Liver (tissue), 9 donors: ENCODE measurements around the gene TMEM179. TPM values are rescaled to one million over a fixed set of nuclear protein-coding genes. Genes with fewer than 3 reads are reported as not detected.

ENCODE experiments used
- DNase-seq: peaks from one replicate; pipeline ENCODE4 v3.0.0-alpha.2; 2017; ENCODE audit warnings: low spot score
- H3K27ac ChIP-seq, 2 donors: one replicate each; pipeline ENCODE4 v1.7.0; 2013; ENCODE audit warnings: inconsistent platforms in 2 of 2, low read length in 2 of 2, control low read depth in 1 of 2, low read depth in 1 of 2, mild to moderate bottlenecking in 1 of 2
- H3K27me3 ChIP-seq, 4 donors: one replicate each; pipeline versions ENCODE4 v1.6.1 to v1.7.0; 2013; ENCODE audit warnings: low read length in 3 of 4, inconsistent platforms in 1 of 4, mild to moderate bottlenecking in 1 of 4, moderate library complexity in 1 of 4; ENCODE audit not compliant: control insufficient read depth in 4 of 4, insufficient read depth in 4 of 4
- H3K36me3 ChIP-seq, 4 donors: one replicate each; pipeline versions ENCODE4 v1.6.1 to v1.7.0; 2013; ENCODE audit warnings: low read length in 3 of 4, mild to moderate bottlenecking in 3 of 4, low read depth in 1 of 4, moderate library complexity in 1 of 4; ENCODE audit not compliant: control insufficient read depth in 4 of 4, insufficient read depth in 3 of 4
- H3K4me1 ChIP-seq, 4 donors: one replicate each; pipeline versions ENCODE4 v1.6.1 to v1.7.0; 2013; ENCODE audit warnings: low read length in 3 of 4, mild to moderate bottlenecking in 3 of 4, moderate library complexity in 1 of 4; ENCODE audit not compliant: control insufficient read depth in 4 of 4, insufficient read depth in 4 of 4
- H3K4me3 ChIP-seq, 3 donors: one replicate each; pipeline versions ENCODE4 v1.6.1 to v1.7.0; 2013; ENCODE audit warnings: low read length in 3 of 3, control low read depth in 1 of 3, low read depth in 1 of 3, mild to moderate bottlenecking in 1 of 3
- H3K9ac ChIP-seq, 2 donors: one replicate each; pipeline ENCODE4 v1.7.0; 2013; ENCODE audit warnings: low read length in 2 of 2, mild to moderate bottlenecking in 2 of 2, moderate library complexity in 2 of 2, control low read depth in 1 of 2, low read depth in 1 of 2
- H3K9me3 ChIP-seq, 4 donors: one replicate each; pipeline versions ENCODE4 v1.6.1 to v1.7.0; 2013; ENCODE audit warnings: low read length in 3 of 4; ENCODE audit not compliant: control insufficient read depth in 4 of 4
- EGR1 ChIP-seq, 2 donors: IDR thresholded peaks; 2 replicates each; pipeline ENCODE4 v1.6.1; 2016 to 2018; ENCODE audit warnings: antibody characterized with exemption in 2 of 2, low read depth in 2 of 2
- FOXA1 ChIP-seq: IDR thresholded peaks from 2 replicates; pipeline ENCODE4 v1.6.1; 2016; ENCODE audit warnings: antibody characterized with exemption
- FOXA2 ChIP-seq: IDR thresholded peaks from 2 replicates; pipeline ENCODE4 v1.6.1; 2016; ENCODE audit warnings: antibody characterized with exemption
- GABPA ChIP-seq, 2 donors: IDR thresholded peaks in 1 of 2; conservative IDR thresholded peaks in 1 of 2; 2 replicates each; pipeline ENCODE4 v1.6.1; 2016; ENCODE audit warnings: antibody characterized with exemption in 2 of 2, mild to moderate bottlenecking in 1 of 2, moderate library complexity in 1 of 2
- HNF4A ChIP-seq, 2 donors: conservative IDR thresholded peaks; 2 replicates each; pipeline ENCODE4 v1.6.1; 2016; ENCODE audit warnings: antibody characterized with exemption in 2 of 2, mild to moderate bottlenecking in 2 of 2
- HNF4G ChIP-seq: IDR thresholded peaks from 2 replicates; pipeline ENCODE4 v1.6.1; 2016; ENCODE audit warnings: antibody characterized with exemption
- JUND ChIP-seq, 2 donors: IDR thresholded peaks; 2 replicates each; pipeline ENCODE4 v1.6.1; 2016; ENCODE audit warnings: antibody characterized with exemption in 2 of 2
- NR2F2 ChIP-seq: IDR thresholded peaks from 2 replicates; pipeline ENCODE4 v1.6.1; 2016; ENCODE audit warnings: antibody characterized with exemption
- RAD21 ChIP-seq, 2 donors: IDR thresholded peaks; 2 replicates each; pipeline ENCODE4 v1.6.1; 2016; ENCODE audit warnings: antibody characterized with exemption in 2 of 2, mild to moderate bottlenecking in 2 of 2
- RXRA ChIP-seq, 2 donors: IDR thresholded peaks; 2 replicates each; pipeline ENCODE4 v1.6.1; 2017 to 2018; ENCODE audit warnings: antibody characterized with exemption in 2 of 2, mild to moderate bottlenecking in 1 of 2
- SP1 ChIP-seq: IDR thresholded peaks from 2 replicates; pipeline ENCODE4 v1.6.1; 2018; ENCODE audit warnings: antibody characterized with exemption, mild to moderate bottlenecking
- TAF1 ChIP-seq: conservative IDR thresholded peaks from 2 replicates; pipeline ENCODE4 v1.6.1; 2016; ENCODE audit warnings: antibody characterized with exemption, mild to moderate bottlenecking
- YY1 ChIP-seq: IDR thresholded peaks from 2 replicates; pipeline ENCODE4 v1.6.1; 2016; ENCODE audit warnings: antibody characterized with exemption, mild to moderate bottlenecking
- WGBS: extraction: QIAGEN DNeasy Blood & Tissue Kit; methylation state at CpG from one replicate; pipeline ENCODE4 v1.1.7; 2013; 5-methylcytosine and 5-hydroxymethylcytosine counted together
- polyA plus RNA-seq, 2 donors: library from polyadenylated mRNA; stranded (reverse) in 1 of 2; unstranded in 1 of 2; fragments of 200-250 nt in 1 of 2; fragments of >200 nt in 1 of 2; fragmentation: Nextera tagmentation in 1 of 2; extraction: Ambion mirVana in 1 of 2; gene quantifications; one replicate each; pipeline versions ENCODE4 v1.2.1 to v1.2.3, GENCODE V29; 2013 to 2015
- total RNA-seq, 2 donors: library from RNA; depleted of rRNA; stranded (reverse); fragments of >200 nt; gene quantifications; one replicate each; pipeline ENCODE4 v1.2.3, GENCODE V29; 2014
- TF ChIP-seq, protein P1 (sequence below): IDR thresholded peaks from 2 replicates; pipeline ENCODE4 v1.6.1; 2016; ENCODE audit warnings: antibody characterized with exemption
- TF ChIP-seq, protein P2 (sequence below): fragments of 150-350 bp; IDR thresholded peaks from 2 replicates; pipeline ENCODE4 v1.5.1; 2017; ENCODE audit warnings: improper control_type of control experiment, low read depth, low read length; ENCODE audit not compliant: missing input control
- TF ChIP-seq, protein P3 (sequence below): IDR thresholded peaks from 2 replicates; pipeline ENCODE4 v1.6.1; 2016; ENCODE audit warnings: antibody characterized with exemption, mild to moderate bottlenecking
- TF ChIP-seq, protein P4 (sequence below): IDR thresholded peaks from 2 replicates; pipeline ENCODE4 v1.6.1; 2016; ENCODE audit warnings: antibody characterized with exemption
- TF ChIP-seq, protein P5 (sequence below): IDR thresholded peaks from 2 replicates; pipeline ENCODE4 v1.6.1; 2016; ENCODE audit warnings: antibody characterized with exemption
- donor health status: healthy.
- donor health status: healthy.
- donor health status: healthy.
- donor health status: healthy.
- donor health status: healthy.

Gene TMEM179
- total and polyA plus RNA-seq, 4 donors: 0.12 to 0.37 TPM; not detected in 2

DNA sequence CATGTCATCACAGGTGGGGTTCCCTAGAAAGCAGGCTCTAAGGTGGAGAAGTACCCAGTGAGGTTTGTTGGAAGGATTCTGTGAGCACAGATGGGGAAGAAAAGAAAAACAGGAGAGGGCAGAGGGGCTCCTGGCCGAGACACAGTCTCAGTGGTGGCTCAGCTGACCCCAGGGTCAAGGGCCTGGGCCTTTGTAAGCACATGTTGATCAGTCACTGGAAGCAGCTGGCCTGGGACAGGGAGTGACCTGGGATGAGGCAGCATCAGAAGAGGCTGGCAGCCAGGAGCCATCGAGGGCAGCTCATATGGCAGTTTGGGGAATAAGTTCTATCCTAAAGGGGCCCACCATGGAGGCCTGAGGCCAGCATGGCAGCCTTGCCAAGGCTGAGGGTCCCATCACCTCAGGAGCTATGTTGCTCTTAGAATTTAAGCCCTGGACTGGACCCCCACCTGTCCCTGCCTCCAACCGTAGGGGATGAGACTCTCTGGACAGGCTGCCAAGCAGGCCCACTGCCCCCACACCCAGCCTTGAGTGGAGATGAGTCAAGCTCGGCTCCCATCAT is 6.3 kb upstream of the TMEM179 start (continued):
- no peak for TF ChIP-seq HNF4G

DNA sequence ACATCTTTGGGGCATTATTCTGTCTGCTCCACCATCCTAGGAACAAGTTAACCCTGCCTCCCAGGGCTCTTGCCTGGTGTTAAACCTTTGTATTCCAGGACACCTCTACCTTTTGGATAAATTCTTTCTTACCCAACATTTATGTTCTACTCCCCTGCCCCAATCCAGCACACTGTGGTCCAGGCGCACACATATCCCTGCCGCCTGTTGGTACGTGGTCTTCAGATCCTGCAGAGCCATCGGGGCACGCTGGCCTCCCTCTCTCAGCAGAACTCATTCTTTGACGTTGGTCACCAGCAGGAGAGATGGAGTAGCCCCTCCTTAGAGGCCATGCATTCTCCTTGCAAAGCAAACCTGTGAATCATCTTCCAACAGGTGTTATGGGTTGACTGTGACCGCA is 5.1 kb upstream of the TMEM179 start:
- peaks cover 0 to 5% (median 2%) of the 10 kb centered on the region in 4 donors for H3K27me3 ChIP-seq
- H3K36me3 ChIP-seq: no peaks in the 10 kb centered on the region
- H3K9me3 ChIP-seq: no peaks in the 10 kb centered on the region
- no peak for DNase-seq
- H3K27ac ChIP-seq: no peak overlapping the region
- 78% methylated on average over 7 of the region's 7 CpGs for WGBS
- H3K9ac ChIP-seq: no peak overlapping the region
- H3K4me1 ChIP-seq: no peaks in the 10 kb centered on the region
- no peak for TF ChIP-seq TAF1
- TF ChIP-seq YY1: no peak
- no peak for TF ChIP-seq SP1
- no peak for TF ChIP-seq FOXA1
- no peak for TF ChIP-seq RXRA (IDR thresholded peaks at IDR 0.05)
- TF ChIP-seq HNF4A (conservative IDR thresholded peaks at IDR 0.05): no peak
- TF ChIP-seq NR2F2: no peak
- TF ChIP-seq EGR1 (IDR thresholded peaks at IDR 0.05; ENCODE audit: low read depth in 2 of 2): no peak
- TF ChIP-seq, protein P1, sequence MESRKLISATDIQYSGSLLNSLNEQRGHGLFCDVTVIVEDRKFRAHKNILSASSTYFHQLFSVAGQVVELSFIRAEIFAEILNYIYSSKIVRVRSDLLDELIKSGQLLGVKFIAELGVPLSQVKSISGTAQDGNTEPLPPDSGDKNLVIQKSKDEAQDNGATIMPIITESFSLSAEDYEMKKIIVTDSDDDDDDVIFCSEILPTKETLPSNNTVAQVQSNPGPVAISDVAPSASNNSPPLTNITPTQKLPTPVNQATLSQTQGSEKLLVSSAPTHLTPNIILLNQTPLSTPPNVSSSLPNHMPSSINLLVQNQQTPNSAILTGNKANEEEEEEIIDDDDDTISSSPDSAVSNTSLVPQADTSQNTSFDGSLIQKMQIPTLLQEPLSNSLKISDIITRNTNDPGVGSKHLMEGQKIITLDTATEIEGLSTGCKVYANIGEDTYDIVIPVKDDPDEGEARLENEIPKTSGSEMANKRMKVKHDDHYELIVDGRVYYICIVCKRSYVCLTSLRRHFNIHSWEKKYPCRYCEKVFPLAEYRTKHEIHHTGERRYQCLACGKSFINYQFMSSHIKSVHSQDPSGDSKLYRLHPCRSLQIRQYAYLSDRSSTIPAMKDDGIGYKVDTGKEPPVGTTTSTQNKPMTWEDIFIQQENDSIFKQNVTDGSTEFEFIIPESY: no peak
- TF ChIP-seq, protein P2, sequence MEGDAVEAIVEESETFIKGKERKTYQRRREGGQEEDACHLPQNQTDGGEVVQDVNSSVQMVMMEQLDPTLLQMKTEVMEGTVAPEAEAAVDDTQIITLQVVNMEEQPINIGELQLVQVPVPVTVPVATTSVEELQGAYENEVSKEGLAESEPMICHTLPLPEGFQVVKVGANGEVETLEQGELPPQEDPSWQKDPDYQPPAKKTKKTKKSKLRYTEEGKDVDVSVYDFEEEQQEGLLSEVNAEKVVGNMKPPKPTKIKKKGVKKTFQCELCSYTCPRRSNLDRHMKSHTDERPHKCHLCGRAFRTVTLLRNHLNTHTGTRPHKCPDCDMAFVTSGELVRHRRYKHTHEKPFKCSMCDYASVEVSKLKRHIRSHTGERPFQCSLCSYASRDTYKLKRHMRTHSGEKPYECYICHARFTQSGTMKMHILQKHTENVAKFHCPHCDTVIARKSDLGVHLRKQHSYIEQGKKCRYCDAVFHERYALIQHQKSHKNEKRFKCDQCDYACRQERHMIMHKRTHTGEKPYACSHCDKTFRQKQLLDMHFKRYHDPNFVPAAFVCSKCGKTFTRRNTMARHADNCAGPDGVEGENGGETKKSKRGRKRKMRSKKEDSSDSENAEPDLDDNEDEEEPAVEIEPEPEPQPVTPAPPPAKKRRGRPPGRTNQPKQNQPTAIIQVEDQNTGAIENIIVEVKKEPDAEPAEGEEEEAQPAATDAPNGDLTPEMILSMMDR: no peak
- no peak for TF ChIP-seq JUND (IDR thresholded peaks at IDR 0.05)
- TF ChIP-seq, protein P3, sequence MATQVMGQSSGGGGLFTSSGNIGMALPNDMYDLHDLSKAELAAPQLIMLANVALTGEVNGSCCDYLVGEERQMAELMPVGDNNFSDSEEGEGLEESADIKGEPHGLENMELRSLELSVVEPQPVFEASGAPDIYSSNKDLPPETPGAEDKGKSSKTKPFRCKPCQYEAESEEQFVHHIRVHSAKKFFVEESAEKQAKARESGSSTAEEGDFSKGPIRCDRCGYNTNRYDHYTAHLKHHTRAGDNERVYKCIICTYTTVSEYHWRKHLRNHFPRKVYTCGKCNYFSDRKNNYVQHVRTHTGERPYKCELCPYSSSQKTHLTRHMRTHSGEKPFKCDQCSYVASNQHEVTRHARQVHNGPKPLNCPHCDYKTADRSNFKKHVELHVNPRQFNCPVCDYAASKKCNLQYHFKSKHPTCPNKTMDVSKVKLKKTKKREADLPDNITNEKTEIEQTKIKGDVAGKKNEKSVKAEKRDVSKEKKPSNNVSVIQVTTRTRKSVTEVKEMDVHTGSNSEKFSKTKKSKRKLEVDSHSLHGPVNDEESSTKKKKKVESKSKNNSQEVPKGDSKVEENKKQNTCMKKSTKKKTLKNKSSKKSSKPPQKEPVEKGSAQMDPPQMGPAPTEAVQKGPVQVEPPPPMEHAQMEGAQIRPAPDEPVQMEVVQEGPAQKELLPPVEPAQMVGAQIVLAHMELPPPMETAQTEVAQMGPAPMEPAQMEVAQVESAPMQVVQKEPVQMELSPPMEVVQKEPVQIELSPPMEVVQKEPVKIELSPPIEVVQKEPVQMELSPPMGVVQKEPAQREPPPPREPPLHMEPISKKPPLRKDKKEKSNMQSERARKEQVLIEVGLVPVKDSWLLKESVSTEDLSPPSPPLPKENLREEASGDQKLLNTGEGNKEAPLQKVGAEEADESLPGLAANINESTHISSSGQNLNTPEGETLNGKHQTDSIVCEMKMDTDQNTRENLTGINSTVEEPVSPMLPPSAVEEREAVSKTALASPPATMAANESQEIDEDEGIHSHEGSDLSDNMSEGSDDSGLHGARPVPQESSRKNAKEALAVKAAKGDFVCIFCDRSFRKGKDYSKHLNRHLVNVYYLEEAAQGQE: no peak
- no peak for TF ChIP-seq GABPA (IDR thresholded peaks at IDR 0.05 in 1 of 2, conservative IDR thresholded peaks at IDR 0.05 in 1 of 2)
- TF ChIP-seq HNF4G: no peak
- TF ChIP-seq, protein P4, sequence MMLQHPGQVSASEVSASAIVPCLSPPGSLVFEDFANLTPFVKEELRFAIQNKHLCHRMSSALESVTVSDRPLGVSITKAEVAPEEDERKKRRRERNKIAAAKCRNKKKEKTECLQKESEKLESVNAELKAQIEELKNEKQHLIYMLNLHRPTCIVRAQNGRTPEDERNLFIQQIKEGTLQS: no peak
- TF ChIP-seq FOXA2: no peak
- no peak for TF ChIP-seq RAD21 (IDR thresholded peaks at IDR 0.05)
- TF ChIP-seq, protein P5, sequence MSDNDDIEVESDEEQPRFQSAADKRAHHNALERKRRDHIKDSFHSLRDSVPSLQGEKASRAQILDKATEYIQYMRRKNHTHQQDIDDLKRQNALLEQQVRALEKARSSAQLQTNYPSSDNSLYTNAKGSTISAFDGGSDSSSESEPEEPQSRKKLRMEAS: no peak
- no peak overlapping the region for H3K4me3 ChIP-seq
